HEK293T (cell line): Measurements from ENCODE around the gene CLEC16A.

ENCODE experiments used
- ELF4 ChIP-seq: fragments of 450-650 bp; IDR thresholded peaks from 2 replicates; pipeline ENCODE4 v1.6.1; 2017; ENCODE audit warnings: antibody characterized with exemption
- FOXA1 ChIP-seq: fragments of 450-650 bp; IDR thresholded peaks from 2 replicates; pipeline ENCODE4 v1.6.1; 2016; ENCODE audit warnings: mild to moderate bottlenecking
- PKNOX1 ChIP-seq: fragments of 450-650 bp; IDR thresholded peaks from 2 replicates; pipeline ENCODE4 v1.6.1; 2016
- SP1 ChIP-seq: fragments of 450-650 bp; IDR thresholded peaks from 2 replicates; pipeline ENCODE4 v1.6.1; 2017
- SUZ12 ChIP-seq: fragments of 450-650 bp; IDR thresholded peaks from 2 replicates; pipeline ENCODE4 v1.6.1; 2016; ENCODE audit warnings: mild to moderate bottlenecking

GRCh38 chr16:11102523-11102898 lies 158.1 kb downstream of the CLEC16A start:
- TF ChIP-seq SUZ12, result no peak
- no peak for TF ChIP-seq PKNOX1
- TF ChIP-seq ELF4, result no peak
- TF ChIP-seq FOXA1, result no peak
- TF ChIP-seq SP1, result no peak
